ENCODE data around the gene GRM2.

Gene GRM2

GRCh38 chr3:51705276-51706020 is 1.4 kb upstream of the GRM2 start:
- no peak for DNase-seq (ENCODE audit: low read depth)

- no peak for DNase-seq (ENCODE audit: low read depth)
Measured at GRCh38 chr3:51706021-51706485, 815 bp upstream of the GRM2 start.

GRCh38 chr3:51708216-51708845 is 1.5 kb downstream of the GRM2 start:
- DNase-seq (ENCODE audit: low read depth) = no peak

- no peak for DNase-seq (ENCODE audit: low read depth)
Measured at GRCh38 chr3:51709004-51709420, 2.1 kb downstream of the GRM2 start.

GRCh38 chr3:51709675-51710074 is 2.8 kb downstream of the GRM2 start:
- no peak for DNase-seq (ENCODE audit: low read depth)

GRCh38 chr3:51710631-51711351 is 3.9 kb downstream of the GRM2 start:
- DNase-seq (ENCODE audit: low read depth) = peak; percentile 5

GRCh38 chr3:51711352-51712037 is 4.6 kb downstream of the GRM2 start:
- no peak for DNase-seq (ENCODE audit: low read depth)

GRCh38 chr3:51712038-51712420 is 5.2 kb downstream of the GRM2 start:
- DNase-seq (ENCODE audit: low read depth) = no peak

GRCh38 chr3:51712511-51712931 is 5.7 kb downstream of the GRM2 start:
- DNase-seq (ENCODE audit: low read depth) = no peak

- DNase-seq (ENCODE audit: low read depth) = no peak
Measured at GRCh38 chr3:51712963-51713362, 6.1 kb downstream of the GRM2 start.

- DNase-seq (ENCODE audit: low read depth) = no peak
Measured at GRCh38 chr3:51715231-51715976, 8.5 kb downstream of the GRM2 start.

- no peak for DNase-seq (ENCODE audit: low read depth)
Measured at GRCh38 chr3:51715977-51716294, 9.1 kb downstream of the GRM2 start.

GRCh38 chr3:51716805-51717204 is 9.9 kb downstream of the GRM2 start:
- DNase-seq (ENCODE audit: low read depth) = no peak

GRCh38 chr3:51717446-51717845 is 10.6 kb downstream of the GRM2 start:
- no peak for DNase-seq (ENCODE audit: low read depth)

GRCh38 chr3:51717947-51718346 is 11.1 kb downstream of the GRM2 start:
- DNase-seq (ENCODE audit: low read depth) = no peak

GRCh38 chr3:51718547-51719409 is 11.9 kb downstream of the GRM2 start:
- peak; percentile 52 for DNase-seq (ENCODE audit: low read depth)

- DNase-seq (ENCODE audit: low read depth) = no peak
Measured at GRCh38 chr3:51719410-51720025, 12.7 kb downstream of the GRM2 start.

- no peak for DNase-seq (ENCODE audit: low read depth)
Measured at GRCh38 chr3:51720292-51721061, 13.6 kb downstream of the GRM2 start.

GRCh38 chr3:51721062-51721745 is 14.3 kb downstream of the GRM2 start:
- DNase-seq (ENCODE audit: low read depth) = no peak

Data from iris pigment epithelial cell (primary cell).